Stomach (tissue), 9 donors: ENCODE measurements around the gene HECW1. TPM values are rescaled to one million over a fixed set of nuclear protein-coding genes. Genes with fewer than 3 reads are reported as not detected.

ENCODE experiments used
- DNase-seq, 2 donors: peaks; one replicate each; pipeline versions ENCODE4 v3.0.0 to v3.0.0-alpha.2; 2013 to 2019
- H3K27ac ChIP-seq, 5 donors: fragments of 200-600 bp in 4 of 5; sonication (generic) in 4 of 5; one replicate each; pipeline ENCODE4 v1.5.1; 2013 to 2019; ENCODE audit warnings: mild to moderate bottlenecking in 1 of 5, moderate library complexity in 1 of 5
- H3K27me3 ChIP-seq, 3 donors: fragments of 200-600 bp; sonication (generic); one replicate each; pipeline ENCODE4 v1.5.1; 2017 to 2019; ENCODE audit warnings: mixed run types in 1 of 3
- H3K36me3 ChIP-seq, 4 donors: fragments of 200-600 bp; sonication (generic); 1 replicate in 3 of 4; 2 replicates in 1 of 4; pipeline ENCODE4 v1.5.1; 2016 to 2019
- H3K4me1 ChIP-seq, 4 donors: fragments of 200-600 bp; sonication (generic); one replicate each; pipeline ENCODE4 v1.5.1; 2016 to 2019
- H3K4me3 ChIP-seq, 4 donors: fragments of 200-600 bp; sonication (generic) in 3 of 4; one replicate each; pipeline ENCODE4 v1.5.1; 2016 to 2019; ENCODE audit warnings: mild to moderate bottlenecking in 1 of 4
- H3K9me3 ChIP-seq, 4 donors: fragments of 200-600 bp; sonication (generic); one replicate each; pipeline ENCODE4 v1.5.1; 2016 to 2019
- EP300 ChIP-seq: sonication (generic); formaldehyde crosslinking; IDR thresholded peaks from one replicate; pipeline ENCODE4 v1.6.1; 2017; ENCODE audit warnings: antibody characterized with exemption
- POLR2A ChIP-seq, 4 donors: fragments of 450-650 bp; IDR thresholded peaks; one replicate each; pipeline ENCODE4 v1.6.1; 2016; ENCODE audit warnings: antibody characterized with exemption in 4 of 4, control low read depth in 2 of 4, mild to moderate bottlenecking in 1 of 4, moderate library complexity in 1 of 4
- POLR2AphosphoS5 ChIP-seq, 3 donors: sonication (generic); formaldehyde crosslinking; IDR thresholded peaks; one replicate each; pipeline ENCODE4 v1.6.1; 2016; ENCODE audit warnings: antibody characterized with exemption in 3 of 3
- WGBS, 5 donors: extraction: QIAGEN DNeasy Blood & Tissue Kit in 3 of 5; methylation state at CpG; one replicate each; pipeline versions ENCODE4 v1.1.5 to v1.1.7; 2013 to 2018; 5-methylcytosine and 5-hydroxymethylcytosine counted together
- intact Hi-C: fragments of 100-400 bp; cut with DNase I; formaldehyde crosslinking; loops from one replicate; pipeline ENCODE4 v1.15.1; 2023; ENCODE audit warnings: low total_unique reads
- polyA plus RNA-seq, 3 donors: library from polyadenylated mRNA; stranded (reverse); fragments of 200-250 nt; gene quantifications; one replicate each; pipeline ENCODE4 v1.2.3, GENCODE V29; 2013
- total RNA-seq, 5 donors: library from RNA; depleted of rRNA; stranded (reverse); fragments of >200 nt; gene quantifications; one replicate each; pipeline versions ENCODE4 v1.1.0 to v1.2.3, GENCODE V29; 2014 to 2016
- TF ChIP-seq, protein P1 (sequence below), 7 experiments: fragments of 450-650 bp in 4 of 7; fragments of 200-600 bp in 3 of 7; sonication (generic) in 3 of 7; IDR thresholded peaks; one replicate each; pipeline ENCODE4 v1.5.1; 2016 to 2019; ENCODE audit warnings: antibody characterized with exemption in 7 of 7, control low read depth in 2 of 7, mild to moderate bottlenecking in 1 of 7
- donor health status: healthy with polysubstance abuse.
- donor health status: Bipolar disorder and iron deficiency.
- donor health status: healthy.

Gene HECW1
- total and polyA plus RNA-seq, 8 donors = 0.29 to 11.1 (median 1.4) TPM; not detected in 1

GRCh38 chr7:43276547-43276946 is 164.1 kb downstream of the HECW1 start:
- TF ChIP-seq, protein P1, sequence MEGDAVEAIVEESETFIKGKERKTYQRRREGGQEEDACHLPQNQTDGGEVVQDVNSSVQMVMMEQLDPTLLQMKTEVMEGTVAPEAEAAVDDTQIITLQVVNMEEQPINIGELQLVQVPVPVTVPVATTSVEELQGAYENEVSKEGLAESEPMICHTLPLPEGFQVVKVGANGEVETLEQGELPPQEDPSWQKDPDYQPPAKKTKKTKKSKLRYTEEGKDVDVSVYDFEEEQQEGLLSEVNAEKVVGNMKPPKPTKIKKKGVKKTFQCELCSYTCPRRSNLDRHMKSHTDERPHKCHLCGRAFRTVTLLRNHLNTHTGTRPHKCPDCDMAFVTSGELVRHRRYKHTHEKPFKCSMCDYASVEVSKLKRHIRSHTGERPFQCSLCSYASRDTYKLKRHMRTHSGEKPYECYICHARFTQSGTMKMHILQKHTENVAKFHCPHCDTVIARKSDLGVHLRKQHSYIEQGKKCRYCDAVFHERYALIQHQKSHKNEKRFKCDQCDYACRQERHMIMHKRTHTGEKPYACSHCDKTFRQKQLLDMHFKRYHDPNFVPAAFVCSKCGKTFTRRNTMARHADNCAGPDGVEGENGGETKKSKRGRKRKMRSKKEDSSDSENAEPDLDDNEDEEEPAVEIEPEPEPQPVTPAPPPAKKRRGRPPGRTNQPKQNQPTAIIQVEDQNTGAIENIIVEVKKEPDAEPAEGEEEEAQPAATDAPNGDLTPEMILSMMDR (IDR thresholded peaks at IDR 0.05) = no peak
- no peak for TF ChIP-seq EP300
- TF ChIP-seq POLR2AphosphoS5 (IDR thresholded peaks at IDR 0.05) = no peak
- TF ChIP-seq POLR2A (IDR thresholded peaks at IDR 0.05) = no peak
- Histone ChIP-seq H3K4me3 (no peak overlapping the region), H3K27ac (no peak overlapping the region), H3K36me3 (no peaks in the 10 kb centered on the region), H3K27me3 (peaks cover 0 to 9% (median 0%) of the 10 kb centered on the region in 3 donors), H3K4me1 (no peaks in the 10 kb centered on the region), H3K9me3 (peaks cover 0 to 7% (median 0%) of the 10 kb centered on the region in 4 donors)
- 64 to 80% (median 79%) methylated on average over 5 of the region's 5 CpGs for WGBS, 5 donors
- intact Hi-C loops = no loop called here
- DNase-seq = no peak

- intact Hi-C loops = no loop called here
Observed at GRCh38 chr7:43278088-43278644, 165.7 kb downstream of the HECW1 start.

GRCh38 chr7:43281268-43281667 is 168.8 kb downstream of the HECW1 start:
- no peak for DNase-seq
- TF ChIP-seq POLR2A (IDR thresholded peaks at IDR 0.05) (no peak), POLR2AphosphoS5 (IDR thresholded peaks at IDR 0.05) (no peak), EP300 (no peak)
- TF ChIP-seq, protein P1 (IDR thresholded peaks at IDR 0.05) = no peak
- no peaks in the 10 kb centered on the region for H3K9me3 ChIP-seq
- no peak overlapping the region for H3K4me3 ChIP-seq
- H3K4me1 ChIP-seq = no peaks in the 10 kb centered on the region
- no peak overlapping the region for H3K27ac ChIP-seq
- H3K36me3 ChIP-seq = no peaks in the 10 kb centered on the region
- H3K27me3 ChIP-seq = peaks cover 0 to 9% (median 0%) of the 10 kb centered on the region in 3 donors
- intact Hi-C loops = no loop called here
- WGBS, 5 donors = 34 to 60% (median 57%) methylated on average over 2 of the region's 2 CpGs

More at GRCh38 chr7:43278088-43278644, 165.7 kb downstream of the HECW1 start:
- no peak overlapping the region for H3K4me3 ChIP-seq
- H3K9me3 ChIP-seq = no peaks in the 10 kb centered on the region
- H3K27me3 ChIP-seq = peaks cover 0 to 9% (median 0%) of the 10 kb centered on the region in 3 donors
- WGBS, 5 donors = 82 to 95% (median 90%) methylated on average over 10 of the region's 10 CpGs
- no peaks in the 10 kb centered on the region for H3K36me3 ChIP-seq
- no peaks in the 10 kb centered on the region for H3K4me1 ChIP-seq
- DNase-seq = no peak
- TF ChIP-seq, protein P1 (IDR thresholded peaks at IDR 0.05) = no peak
- TF ChIP-seq POLR2A (IDR thresholded peaks at IDR 0.05) (no peak), EP300 (no peak), POLR2AphosphoS5 (IDR thresholded peaks at IDR 0.05) (no peak)
- H3K27ac ChIP-seq = no peak overlapping the region

- Histone ChIP-seq H3K27ac (no peak overlapping the region), H3K4me1 (no peaks in the 10 kb centered on the region), H3K4me3 (no peak overlapping the region), H3K27me3 (peaks cover 0 to 9% (median 0%) of the 10 kb centered on the region in 3 donors), H3K9me3 (no peaks in the 10 kb centered on the region), H3K36me3 (no peaks in the 10 kb centered on the region)
- TF ChIP-seq POLR2A (IDR thresholded peaks at IDR 0.05) (no peak), EP300 (no peak), POLR2AphosphoS5 (IDR thresholded peaks at IDR 0.05) (no peak)
- TF ChIP-seq, protein P1 (IDR thresholded peaks at IDR 0.05) = no peak
- no peak for DNase-seq
- 80 to 88% (median 86%) methylated on average over 4 to 5 of the region's 5 CpGs for WGBS, 5 donors
- intact Hi-C loops = no loop called here
Observed at GRCh38 chr7:43283706-43284105, 171.3 kb downstream of the HECW1 start.
